Ovary (tissue), 3 donors: Measurements from ENCODE around the gene CLCN2.

Source experiments
- CTCF ChIP-seq, 3 donors: fragments of 450-650 bp in 2 of 3; fragments of 200-600 bp in 1 of 3; IDR thresholded peaks; one replicate each; pipeline versions ENCODE4 v1.5.1 to v1.8.0; 2016 to 2022; ENCODE audit warnings: antibody characterized with exemption in 3 of 3, mild to moderate bottlenecking in 1 of 3
- EP300 ChIP-seq: sonication (generic); formaldehyde crosslinking; IDR thresholded peaks from one replicate; pipeline ENCODE4 v1.6.1; 2017; ENCODE audit warnings: antibody characterized with exemption
- donor health status: DM: no; HTN: no; CAD: no.

GRCh38 chr3:184353546-184353941 is 7.9 kb downstream of the CLCN2 start:
- TF ChIP-seq EP300 (no peak), CTCF (IDR thresholded peaks at IDR 0.05) (no peak)
